GM12878 (cell line): ENCODE measurements around the gene SLX4. TPM values are rescaled to one million over a fixed set of nuclear protein-coding genes. Genes with fewer than 3 reads are reported as not detected.

Experiments used
- ATAC-seq: fragments of 200-7000 bp; cut with Tn5 transposase; 3 replicates; pipeline ENCODE4 v1.9.1; 2020; ENCODE audit warnings: mild to moderate bottlenecking, moderate library complexity
- BruUV-seq: library from RNA; stranded (reverse); fragments of 400-500 nt; replicated peaks from 2 replicates; lab custom pipeline; 2021; lab: Mats Ljungman, UMichigan
- CTCF ChIA-PET: fragments of 300-600 bp; sonication (Branson Sonifier 250); formaldehyde crosslinking; extraction: SDS; loops from one replicate; lab custom pipeline; 2021; ENCODE audit warnings: inconsistent platforms; lab: Yijun Ruan, JAX
- POLR2A ChIA-PET: fragments of 350-600 bp; formaldehyde crosslinking; extraction: SDS; loops from one replicate; lab custom pipeline; 2021; ENCODE audit warnings: inconsistent platforms; lab: Charles Lee
- RAD21 ChIA-PET: fragments of 300-600 bp; sonication (Branson Sonifier 250); formaldehyde crosslinking; loops from one replicate; lab custom pipeline; 2023; ENCODE audit warnings: antibody characterized with exemption; ENCODE audit not compliant: unreplicated experiment; lab: Charles Lee
- SMC1A ChIA-PET: fragments of 300-600 bp; sonication (Branson Sonifier 250); formaldehyde crosslinking; loops from one replicate; lab custom pipeline; 2023; ENCODE audit not compliant: unreplicated experiment, uncharacterized antibody; lab: Charles Lee
- DNase-seq: peaks from one replicate; pipeline ENCODE4 v3.0.0-alpha.2; 2011; ENCODE audit warnings: low read depth, low spot score
- FAIRE-seq: peaks from 3 replicates; lab custom pipeline; 2011; peaks lifted over from hg19 to GRCh38; lab: Jason Lieb, UNC
- H2AFZ ChIP-seq: 2 replicates; pipeline ENCODE4 v1.6.0; 2011; ENCODE audit warnings: low read depth, low read length, control low read depth; ENCODE audit not compliant: control insufficient read depth
- H3K27ac ChIP-seq: 2 replicates; pipeline ENCODE4 v1.5.1; 2011; ENCODE audit warnings: control low read depth; ENCODE audit not compliant: control insufficient read depth, insufficient read depth
- H3K27me3 ChIP-seq, 2 experiments: replicated peaks in 1 of 2; 2 replicates each; pipeline versions ENCODE4 v1.6.0 to v1.6.1; 2011; ENCODE audit warnings: low read length in 1 of 2; ENCODE audit not compliant: control insufficient read depth in 2 of 2, insufficient read depth in 2 of 2
- H3K36me3 ChIP-seq, 2 experiments: 2 replicates each; pipeline ENCODE4 v1.5.1; 2011; ENCODE audit warnings: low read length in 1 of 2; ENCODE audit not compliant: control insufficient read depth in 2 of 2, insufficient read depth in 2 of 2
- H3K4me1 ChIP-seq: 2 replicates; pipeline ENCODE4 v1.6.1; 2011; ENCODE audit warnings: mild to moderate bottlenecking, low read length, moderate library complexity, mixed read lengths; ENCODE audit not compliant: control insufficient read depth, insufficient read depth
- H3K4me2 ChIP-seq: 2 replicates; pipeline ENCODE4 v1.6.0; 2011; ENCODE audit warnings: control low read depth; ENCODE audit not compliant: control insufficient read depth, insufficient read depth
- H3K4me3 ChIP-seq: fragments of 200-600 bp; sonication (generic); 2 replicates; pipeline ENCODE4 v1.5.1; 2016
- H3K79me2 ChIP-seq: 2 replicates; pipeline ENCODE4 v1.6.0; 2011; ENCODE audit warnings: low read length; ENCODE audit not compliant: control insufficient read depth, insufficient read depth
- H3K9ac ChIP-seq: 2 replicates; pipeline ENCODE4 v1.8.0; 2011; ENCODE audit warnings: low read length, control low read depth, mixed read lengths; ENCODE audit not compliant: control insufficient read depth, insufficient read depth
- H3K9me3 ChIP-seq: replicated peaks from 3 replicates; pipeline ENCODE4 v1.5.1; 2011; ENCODE audit warnings: mild to moderate bottlenecking, low read length; ENCODE audit not compliant: control insufficient read depth, insufficient read depth
- H4K20me1 ChIP-seq: 2 replicates; pipeline ENCODE4 v1.6.0; 2011; ENCODE audit not compliant: control insufficient read depth, insufficient read depth
- ATF3 ChIP-seq: IDR thresholded peaks from 2 replicates; pipeline ENCODE4 v1.6.1; 2011; ENCODE audit warnings: low read depth, mild to moderate bottlenecking, low read length, moderate library complexity, borderline replicate concordance; ENCODE audit errors: extremely low read depth
- BCL3 ChIP-seq: IDR thresholded peaks from 2 replicates; pipeline ENCODE4 v1.6.1; 2011; ENCODE audit warnings: borderline replicate concordance, low read depth, mild to moderate bottlenecking, moderate library complexity, low read length; ENCODE audit not compliant: insufficient read depth, poor library complexity, severe bottlenecking
- BHLHE40 ChIP-seq, 2 experiments: fragments of 450-650 bp in 1 of 2; IDR thresholded peaks; 2 replicates each; pipeline ENCODE4 v1.6.1; 2011 to 2017; ENCODE audit warnings: low read depth in 2 of 2, borderline replicate concordance in 1 of 2, improper control_type of control experiment in 1 of 2, low read length in 1 of 2, mild to moderate bottlenecking in 1 of 2
- CHD4 ChIP-seq: fragments of 200-600 bp; sonication (generic); IDR thresholded peaks from 2 replicates; pipeline ENCODE4 v1.6.1; 2016; ENCODE audit warnings: mild to moderate bottlenecking
- EGR1 ChIP-seq, 2 experiments: IDR thresholded peaks; 1 replicate in 1 of 2; 2 replicates in 1 of 2; pipeline ENCODE4 v1.6.1; 2011 to 2012; ENCODE audit warnings: low read depth in 2 of 2, low read length in 2 of 2, borderline replicate concordance in 1 of 2, mild to moderate bottlenecking in 1 of 2, moderate library complexity in 1 of 2
- HDAC2 ChIP-seq: fragments of 200-600 bp; sonication (generic); IDR thresholded peaks from 2 replicates; pipeline ENCODE4 v1.6.1; 2017
- KLF5 ChIP-seq: fragments of 450-650 bp; IDR thresholded peaks from 2 replicates; pipeline ENCODE4 v1.6.1; 2014; ENCODE audit warnings: mild to moderate bottlenecking; ENCODE audit not compliant: partially characterized antibody
- MYC ChIP-seq: IDR thresholded peaks from 2 replicates; pipeline ENCODE4 v1.6.1; 2011; ENCODE audit warnings: mild to moderate bottlenecking, low read length, moderate library complexity, inconsistent platforms; ENCODE audit not compliant: insufficient read depth, insufficient replicate concordance, insufficient read length, severe bottlenecking
- NBN ChIP-seq: fragments of 450-650 bp; IDR thresholded peaks from 2 replicates; pipeline ENCODE4 v1.6.1; 2016
- NR2F1 ChIP-seq: fragments of 450-650 bp; conservative IDR thresholded peaks from 2 replicates; pipeline ENCODE4 v1.6.1; 2017; ENCODE audit warnings: mild to moderate bottlenecking
- POLR2AphosphoS5 ChIP-seq: IDR thresholded peaks from 2 replicates; pipeline ENCODE4 v1.6.1; 2011; ENCODE audit warnings: mild to moderate bottlenecking, low read length, inconsistent platforms
- RELB ChIP-seq: fragments of 450-650 bp; IDR thresholded peaks from 2 replicates; pipeline ENCODE4 v1.6.1; 2017; ENCODE audit warnings: low read depth, mild to moderate bottlenecking, moderate library complexity
- RFX5 ChIP-seq: IDR thresholded peaks from 2 replicates; pipeline ENCODE4 v1.6.1; 2011; ENCODE audit warnings: low read depth, low read length, improper control_type of control experiment
- TARDBP ChIP-seq: IDR thresholded peaks from 2 replicates; pipeline ENCODE4 v1.6.1; 2016; ENCODE audit warnings: borderline replicate concordance
- WGBS: methylation state at CpG from one replicate; pipeline ENCODE4 v1.1.6; 2016; ENCODE audit warnings: low lambda C conversion rate; ENCODE audit not compliant: insufficient replicate concordance, insufficient coverage; ENCODE audit errors: missing lambda C conversion rate; 5-methylcytosine and 5-hydroxymethylcytosine counted together
- in situ Hi-C: fragments of 300-500 bp; cut with MboI; formaldehyde crosslinking; loops from 9 replicates; pipeline ENCODE4 v1.14.3; 2018; ENCODE audit warnings: mixed read lengths
- intact Hi-C: fragments of 100-400 bp; cut with micrococcal nuclease; formaldehyde crosslinking; loops from one replicate; pipeline ENCODE4 v1.14.2; 2022; ENCODE audit not compliant: unreplicated experiment
- polyA plus RNA-seq, 11 experiments: library from polyadenylated mRNA; depleted of rRNA in 4 of 11; unstranded in 6 of 11; stranded (reverse) in 5 of 11; fragments of >200 nt; fragmentation: Nextera tagmentation in 4 of 11; fragmentation: Illumina TruSeq in 1 of 11; extraction: Ambion mirVana in 4 of 11; extraction: Trizol in 1 of 11; gene quantifications; 1 replicate in 1 of 11; 2 replicates in 10 of 11; pipeline versions ENCODE4 v1.2.1 to v1.2.3, GENCODE V29; 2011 to 2016; ENCODE audit warnings: inconsistent platforms in 2 of 11, missing spikeins in 2 of 11, low read depth in 1 of 11
- total RNA-seq, 4 experiments: library from RNA; depleted of rRNA in 3 of 4; stranded (reverse); fragments of >200 nt in 3 of 4; fragmentation: Illumina TruSeq in 1 of 4; extraction: Trizol in 1 of 4; gene quantifications; 2 replicates each; pipeline versions ENCODE4 v1.2.1 to v1.2.3, GENCODE V29; 2013 to 2021

SLX4 gene
- total and polyA plus RNA-seq, 10 of the 15 experiments (the other 5 are each of a cell fraction or from before 2014, with no cell fraction given): 0.18 to 12.3 (median 4.8) TPM

GRCh38 chr16:3536851-3537250 is 74.6 kb downstream of the SLX4 start:
- Histone ChIP-seq H3K27ac (no peak overlapping the region), H3K9me3 (no peaks in the 10 kb centered on the region), H3K9ac (no peak overlapping the region), H3K4me1 (no peaks in the 10 kb centered on the region), H2AFZ (no peak overlapping the region), H3K4me2 (no peak overlapping the region), H3K4me3 (no peak overlapping the region), H4K20me1 (no peaks in the 10 kb centered on the region), H3K27me3 (no peaks in the 10 kb centered on the region), H3K36me3 (peaks cover 0 to 4% of the 10 kb centered on the region in 2 experiments; a peak in 1 of 4 replicates), H3K79me2 (no peaks in the 10 kb centered on the region)
- in situ Hi-C loops (no loop called here), intact Hi-C loops (no loop called here)
- no peak for TF ChIP-seq RELB
- no peak for TF ChIP-seq NBN
- no peak for ATAC-seq
- ChIA-PET CTCF (interaction anchor here (0.7 to 1.0 kb wide), 2 partner anchors 10 kb away, joined by 3 to 5 read pairs; no protein-coding TSS in a partner anchor), RAD21 (no interaction called here), POLR2A (interaction anchor here (1.0 kb wide), 1 partner anchor 10 kb away, joined by 3 read pairs; no protein-coding TSS in a partner anchor), SMC1A (no interaction called here)
- no peak for FAIRE-seq
- DNase-seq: no peak
- BruUV-seq: no TSS peak
- 94% methylated on average over 4 of the region's 4 CpGs for whole genome bisulfite sequencing

GRCh38 chr16:3536271-3536731 is 75.1 kb downstream of the SLX4 start:
- intact Hi-C loops (no loop called here), in situ Hi-C loops (no loop called here)
- Histone ChIP-seq H4K20me1 (no peaks in the 10 kb centered on the region), H3K36me3 (peaks cover 0 to 4% of the 10 kb centered on the region in 2 experiments; a peak in 1 of 4 replicates), H3K4me1 (no peaks in the 10 kb centered on the region), H3K27ac (no peak overlapping the region), H2AFZ (no peak overlapping the region), H3K4me3 (no peak overlapping the region), H3K27me3 (no peaks in the 10 kb centered on the region), H3K4me2 (no peak overlapping the region), H3K9ac (no peak overlapping the region), H3K9me3 (no peaks in the 10 kb centered on the region), H3K79me2 (no peaks in the 10 kb centered on the region)
- SMC1A ChIA-PET: no interaction called here
- RAD21 ChIA-PET: no interaction called here
- no peak for DNase-seq
- no peak for ATAC-seq
- no TSS peak for BruUV-seq
- WGBS: 77% methylated on average over 3 of the region's 3 CpGs
- POLR2A ChIA-PET: interaction anchor here (1.0 kb wide), 1 partner anchor 10 kb away, joined by 3 read pairs; no protein-coding TSS in a partner anchor
- no peak for FAIRE-seq
- CTCF ChIA-PET: interaction anchor here (1.0 kb wide), 1 partner anchor 9 kb away, joined by 5 read pairs; no protein-coding TSS in a partner anchor
- TF ChIP-seq EGR1 (IDR thresholded peaks at IDR 0.05; ENCODE audit: borderline replicate concordance in 1 of 2, low read depth in 2 of 2, low read length in 2 of 2) (no peak), ATF3 (no peak), MYC (no peak), BHLHE40 (IDR thresholded peaks at IDR 0.05; ENCODE audit: borderline replicate concordance in 1 of 2, low read depth in 2 of 2, low read length in 1 of 2) (no peak), TARDBP (no peak), RFX5 (no peak), KLF5 (no peak), CHD4 (no peak), BCL3 (no peak), HDAC2 (no peak), POLR2AphosphoS5 (no peak), NR2F1 (no peak)
